Mesothelial cell of epicardium (in vitro differentiated cells): ENCODE measurements around the gene NDUFC2. TPM values are rescaled to one million over a fixed set of nuclear protein-coding genes. Genes with fewer than 3 reads are reported as not detected.

Experiments used
- DNase-seq, 2 experiments: peaks; one replicate each; pipeline ENCODE4 v3.0.0; 2021; ENCODE audit warnings: low spot score in 2 of 2; ENCODE audit not compliant: unreplicated experiment in 2 of 2
- H3K27ac Mint-ChIP-seq: 2 replicates; pipeline ENCODE4 v1.8.0; 2021; ENCODE audit warnings: mixed read lengths
- H3K27me3 Mint-ChIP-seq: 2 replicates; pipeline ENCODE4 v1.8.0; 2021; ENCODE audit warnings: low read depth, mixed read lengths
- H3K36me3 Mint-ChIP-seq: 2 replicates; pipeline ENCODE4 v1.8.0; 2021; ENCODE audit warnings: mixed read lengths
- H3K4me1 Mint-ChIP-seq: 2 replicates; pipeline ENCODE4 v1.8.0; 2021; ENCODE audit warnings: mixed read lengths
- H3K4me3 Mint-ChIP-seq: 2 replicates; pipeline ENCODE4 v1.8.0; 2021; ENCODE audit warnings: mild to moderate bottlenecking, moderate library complexity, mixed read lengths
- H3K9me3 Mint-ChIP-seq: 2 replicates; pipeline ENCODE4 v1.8.0; 2021; ENCODE audit warnings: mixed read lengths
- total RNA-seq: library from RNA; stranded (reverse); gene quantifications from 3 replicates; pipeline ENCODE4 v1.2.1, GENCODE V29; 2021
- TF ChIP-seq, protein P1 (sequence below): fragments of 200-600 bp; sonication (generic); IDR thresholded peaks from one replicate; pipeline ENCODE4 v1.5.0; 2021; ENCODE audit warnings: antibody characterized with exemption; ENCODE audit not compliant: unreplicated experiment

NDUFC2 gene
- total RNA-seq, 1 donor from 2014 or later, result 169 TPM

DNA sequence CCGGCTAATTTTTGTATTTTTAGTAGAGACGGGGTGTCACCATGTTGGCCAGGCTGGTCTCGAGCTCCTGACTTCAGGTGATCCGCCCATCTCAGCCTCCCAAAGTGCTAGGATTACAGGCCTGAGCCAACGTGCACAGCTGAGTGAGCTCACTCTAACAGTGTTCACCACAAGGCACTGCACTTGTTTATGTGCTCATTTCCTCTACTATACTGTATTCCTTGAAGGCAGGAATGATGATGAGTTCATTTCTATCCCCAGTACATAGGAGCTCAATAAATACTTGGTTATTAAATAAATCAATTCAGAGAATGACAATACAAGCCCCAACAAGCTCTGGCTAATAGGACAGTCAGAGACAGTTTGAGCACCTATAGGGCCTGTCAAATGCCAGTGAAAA lies 30.7 kb upstream of the NDUFC2 start:
- no peaks in the 10 kb centered on the region for H3K9me3 Mint-ChIP-seq
- no peak overlapping the region for H3K4me3 Mint-ChIP-seq
- H3K27ac Mint-ChIP-seq, result no peak overlapping the region
- no peak for DNase-seq
- TF ChIP-seq, protein P1, sequence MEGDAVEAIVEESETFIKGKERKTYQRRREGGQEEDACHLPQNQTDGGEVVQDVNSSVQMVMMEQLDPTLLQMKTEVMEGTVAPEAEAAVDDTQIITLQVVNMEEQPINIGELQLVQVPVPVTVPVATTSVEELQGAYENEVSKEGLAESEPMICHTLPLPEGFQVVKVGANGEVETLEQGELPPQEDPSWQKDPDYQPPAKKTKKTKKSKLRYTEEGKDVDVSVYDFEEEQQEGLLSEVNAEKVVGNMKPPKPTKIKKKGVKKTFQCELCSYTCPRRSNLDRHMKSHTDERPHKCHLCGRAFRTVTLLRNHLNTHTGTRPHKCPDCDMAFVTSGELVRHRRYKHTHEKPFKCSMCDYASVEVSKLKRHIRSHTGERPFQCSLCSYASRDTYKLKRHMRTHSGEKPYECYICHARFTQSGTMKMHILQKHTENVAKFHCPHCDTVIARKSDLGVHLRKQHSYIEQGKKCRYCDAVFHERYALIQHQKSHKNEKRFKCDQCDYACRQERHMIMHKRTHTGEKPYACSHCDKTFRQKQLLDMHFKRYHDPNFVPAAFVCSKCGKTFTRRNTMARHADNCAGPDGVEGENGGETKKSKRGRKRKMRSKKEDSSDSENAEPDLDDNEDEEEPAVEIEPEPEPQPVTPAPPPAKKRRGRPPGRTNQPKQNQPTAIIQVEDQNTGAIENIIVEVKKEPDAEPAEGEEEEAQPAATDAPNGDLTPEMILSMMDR, result no peak
- H3K36me3 Mint-ChIP-seq, result peaks cover 18% of the 10 kb centered on the region
- H3K4me1 Mint-ChIP-seq, result peaks cover 8% of the 10 kb centered on the region
- no peaks in the 10 kb centered on the region for H3K27me3 Mint-ChIP-seq

DNA sequence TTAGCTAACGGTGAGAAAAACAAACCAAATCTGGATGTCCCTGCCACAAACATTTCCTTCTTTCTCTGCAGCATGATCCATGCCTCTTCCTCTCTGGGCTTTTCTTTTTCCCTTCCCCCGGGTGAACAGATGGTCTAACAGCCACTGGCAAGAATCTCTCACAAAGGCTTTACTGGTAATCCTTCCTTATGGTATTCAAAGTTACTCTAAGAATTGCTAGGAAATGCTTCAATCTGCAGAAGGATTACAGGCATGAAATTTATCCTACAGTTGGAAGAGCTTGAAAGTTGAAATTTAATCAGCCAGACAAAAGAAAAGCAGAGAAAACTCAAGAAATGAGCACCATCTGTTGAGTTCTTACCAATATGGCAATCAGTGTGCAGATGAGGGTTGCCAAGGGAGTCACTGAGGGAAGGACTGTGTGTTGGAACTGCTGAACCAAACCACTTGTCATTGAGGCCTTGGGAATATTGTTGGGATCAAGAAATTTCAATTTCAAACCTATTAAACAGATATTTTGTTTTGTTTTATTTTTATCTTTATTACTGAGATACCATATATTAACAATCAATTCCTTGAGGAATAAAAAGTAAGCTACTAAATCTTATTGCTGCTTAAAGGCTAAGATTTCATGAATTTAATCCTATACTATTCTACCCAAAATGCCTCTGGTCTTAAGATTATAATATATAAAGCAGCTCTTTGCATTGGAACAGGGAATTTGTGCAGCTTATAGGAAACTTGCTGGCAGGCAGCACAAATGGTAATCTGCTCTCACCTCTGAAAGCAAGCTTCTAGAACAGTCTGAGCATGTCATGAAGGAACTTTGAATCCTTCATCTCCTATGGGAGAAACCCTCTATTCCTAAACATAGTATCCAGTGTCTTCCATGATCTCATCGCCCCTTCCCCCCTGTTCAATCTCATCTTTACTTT lies 29.7 kb upstream of the NDUFC2 start:
- no peak overlapping the region for H3K4me3 Mint-ChIP-seq
- H3K36me3 Mint-ChIP-seq, result peaks cover 17% of the 10 kb centered on the region
- TF ChIP-seq, protein P1, result no peak
- peaks cover 8% of the 10 kb centered on the region for H3K4me1 Mint-ChIP-seq
- peak overlapping the region; percentile 84 for H3K27ac Mint-ChIP-seq
- no peak for DNase-seq
- no peaks in the 10 kb centered on the region for H3K9me3 Mint-ChIP-seq
- no peaks in the 10 kb centered on the region for H3K27me3 Mint-ChIP-seq

DNA sequence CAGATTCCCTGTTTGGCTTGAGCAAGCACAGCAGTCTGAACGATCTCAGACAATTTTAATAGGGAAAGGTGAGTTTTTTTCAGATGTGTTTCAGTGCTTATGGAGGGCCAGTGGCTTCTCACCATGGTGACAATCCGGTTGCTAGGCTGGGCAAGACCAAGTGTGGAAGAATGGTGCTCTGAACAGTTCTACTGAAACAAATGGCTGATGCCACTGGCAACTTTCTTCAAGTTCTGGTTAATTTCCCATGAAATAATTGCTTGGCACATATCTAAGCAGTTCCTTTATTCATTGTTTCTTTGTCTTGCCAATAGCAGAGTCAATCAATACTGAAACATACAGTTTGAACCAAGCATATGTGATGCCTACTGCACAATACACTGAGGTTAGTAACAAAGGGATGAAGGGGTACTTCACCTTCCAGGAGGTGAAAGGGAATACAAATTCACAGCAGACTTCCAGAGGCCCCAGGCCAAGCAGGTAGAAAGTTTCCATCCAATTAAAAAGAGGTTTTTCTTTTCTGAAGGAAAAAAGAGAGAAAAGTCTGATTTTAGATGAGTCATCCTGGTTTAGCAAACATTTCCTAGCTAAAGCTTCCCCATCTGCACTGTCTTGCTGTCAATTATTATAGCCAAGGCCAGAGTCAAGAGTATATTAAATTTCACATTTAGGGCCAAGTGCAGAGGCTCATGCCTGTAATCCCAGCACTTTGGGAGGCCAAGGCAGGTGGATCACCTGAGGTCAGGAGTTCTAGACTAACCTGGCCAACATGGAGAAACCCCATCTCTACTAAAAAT lies 21.2 kb upstream of the NDUFC2 start:
- Mint-ChIP-seq H3K27ac (no peak overlapping the region), H3K36me3 (peaks cover 21% of the 10 kb centered on the region), H3K4me1 (no peaks in the 10 kb centered on the region), H3K9me3 (no peaks in the 10 kb centered on the region), H3K27me3 (no peaks in the 10 kb centered on the region), H3K4me3 (no peak overlapping the region)
- DNase-seq, result no peak
- TF ChIP-seq, protein P1, result no peak

DNA sequence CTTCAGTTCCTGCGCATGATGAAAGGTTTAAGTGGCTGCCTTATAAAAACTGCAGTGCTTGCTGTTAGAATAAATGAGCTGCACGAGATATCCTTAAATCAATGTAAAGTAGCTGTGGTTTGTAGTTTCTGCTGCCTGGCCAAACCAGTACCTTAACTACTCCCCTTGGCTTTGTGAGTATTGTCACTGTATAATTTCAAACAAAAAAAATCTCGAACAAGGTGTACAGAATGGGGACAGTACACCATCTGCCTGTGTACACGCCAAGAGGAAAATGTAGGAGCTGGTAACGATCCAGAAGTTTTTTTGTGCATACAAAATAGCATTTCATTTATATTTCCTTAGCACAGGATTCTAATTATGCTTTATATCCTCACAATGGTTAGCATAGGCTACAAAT lies 20.6 kb upstream of the NDUFC2 start:
- Mint-ChIP-seq H3K4me3 (no peak overlapping the region), H3K27ac (no peak overlapping the region), H3K9me3 (no peaks in the 10 kb centered on the region), H3K27me3 (no peaks in the 10 kb centered on the region), H3K36me3 (peaks cover 21% of the 10 kb centered on the region), H3K4me1 (no peaks in the 10 kb centered on the region)
- TF ChIP-seq, protein P1, result no peak
- DNase-seq, result no peak

DNA sequence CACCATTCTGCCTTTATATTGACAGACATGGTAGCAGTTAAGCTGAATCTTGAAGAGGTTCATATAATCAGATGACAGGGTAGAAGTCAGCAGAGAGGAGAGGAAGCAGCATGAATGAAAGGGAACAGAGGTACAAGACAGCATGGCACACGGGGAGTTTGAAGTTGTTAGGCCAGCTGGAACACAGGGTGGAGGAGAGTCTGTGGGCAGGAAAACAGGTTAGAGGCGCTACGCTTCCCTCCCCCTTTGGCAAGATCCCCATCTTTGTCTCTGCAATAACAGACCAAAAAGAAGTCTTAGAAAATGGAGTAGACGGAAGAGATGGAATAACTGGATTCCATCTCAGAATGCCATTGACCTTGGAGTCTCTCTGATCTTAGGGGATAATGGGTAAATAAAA lies 20.0 kb upstream of the NDUFC2 start:
- H3K27ac Mint-ChIP-seq, result peak overlapping the region; percentile 1
- H3K9me3 Mint-ChIP-seq, result no peaks in the 10 kb centered on the region
- no peaks in the 10 kb centered on the region for H3K27me3 Mint-ChIP-seq
- no peaks in the 10 kb centered on the region for H3K4me1 Mint-ChIP-seq
- DNase-seq, result no peak
- no peak overlapping the region for H3K4me3 Mint-ChIP-seq
- H3K36me3 Mint-ChIP-seq, result peaks cover 25% of the 10 kb centered on the region
- TF ChIP-seq, protein P1, result no peak
